ENCODE results near the gene IMPG2. TPM values are rescaled to one million over a fixed set of nuclear protein-coding genes. Genes with fewer than 3 reads are reported as not detected.

Gene IMPG2
- total RNA-seq = under 1 TPM; 0.23 to 0.28 TPM

- DNase-seq (ENCODE audit: low spot score) = no peak
- 100% methylated on average over 2 of the region's 2 CpGs for WGBS
- Histone ChIP-seq H3K4me3 (no peak within 1 kb of the TSS), H3K27ac (no peak within 1 kb of the TSS), H3K36me3 (no peaks in the 10 kb centered on the region), H3K27me3 (replicated peaks; ENCODE audit: insufficient read depth) (no peaks in the 10 kb centered on the region), H3K9me3 (no peaks in the 10 kb centered on the region), H3K4me1 (replicated peaks) (no peaks in the 10 kb centered on the region)
- intact Hi-C loops (cut with DNase I) = no loop called here
- TF ChIP-seq POLR2A (IDR thresholded peaks at IDR 0.05) (no peak), POLR2AphosphoS5 (IDR thresholded peaks at IDR 0.05) (no peak), CTCF (IDR thresholded peaks at IDR 0.05) (no peak)
Measured at GRCh38 chr3:101320475-101320874, at the start of gene IMPG2. Gene IMPG2, minus strand, starts transcription at chr3:101320575. Its CDS starts 203 bp downstream, at chr3:101320372.

GRCh38 chr3:101362406-101362805, 42.0 kb upstream of the IMPG2 start:
- Histone ChIP-seq H3K36me3 (no peaks in the 10 kb centered on the region), H3K27ac (no peak overlapping the region)

GRCh38 chr3:101351829-101352228, 31.5 kb upstream of the IMPG2 start:
- no peak overlapping the region for H3K27ac ChIP-seq
- no peaks in the 10 kb centered on the region for H3K27me3 ChIP-seq (replicated peaks; ENCODE audit: insufficient read depth)
- no peaks in the 10 kb centered on the region for H3K9me3 ChIP-seq
- no peaks in the 10 kb centered on the region for H3K4me1 ChIP-seq (replicated peaks)
- DNase-seq (ENCODE audit: low spot score) = no peak
- no peaks in the 10 kb centered on the region for H3K36me3 ChIP-seq
- intact Hi-C loops (cut with DNase I) = no loop called here
- WGBS = 83% methylated on average over 1 of the region's 1 CpG
- TF ChIP-seq CTCF (IDR thresholded peaks at IDR 0.05) = no peak
- TF ChIP-seq POLR2AphosphoS5 (IDR thresholded peaks at IDR 0.05) = no peak
- TF ChIP-seq POLR2A (IDR thresholded peaks at IDR 0.05) = no peak
- no peak overlapping the region for H3K4me3 ChIP-seq

More at GRCh38 chr3:101362406-101362805, 42.0 kb upstream of the IMPG2 start:
- no peaks in the 10 kb centered on the region for H3K9me3 ChIP-seq
- H3K27me3 ChIP-seq (replicated peaks; ENCODE audit: insufficient read depth) = no peaks in the 10 kb centered on the region
- H3K4me1 ChIP-seq (replicated peaks) = no peaks in the 10 kb centered on the region
- intact Hi-C loops (cut with DNase I) = no loop called here
- H3K4me3 ChIP-seq = no peak overlapping the region
- 60% methylated on average over 2 of the region's 2 CpGs for WGBS
- TF ChIP-seq POLR2AphosphoS5 (IDR thresholded peaks at IDR 0.05) (no peak), POLR2A (IDR thresholded peaks at IDR 0.05) (no peak), CTCF (IDR thresholded peaks at IDR 0.05) (no peak)
- no peak for DNase-seq (ENCODE audit: low spot score)

- no peak for DNase-seq (ENCODE audit: low spot score)
- 69% methylated on average over 2 of the region's 2 CpGs for WGBS
- Histone ChIP-seq H3K36me3 (no peaks in the 10 kb centered on the region), H3K27ac (no peak overlapping the region), H3K4me1 (replicated peaks) (no peaks in the 10 kb centered on the region), H3K4me3 (no peak overlapping the region), H3K27me3 (replicated peaks; ENCODE audit: insufficient read depth) (no peaks in the 10 kb centered on the region), H3K9me3 (no peaks in the 10 kb centered on the region)
- TF ChIP-seq POLR2AphosphoS5 (IDR thresholded peaks at IDR 0.05) = no peak
- no peak for TF ChIP-seq POLR2A (IDR thresholded peaks at IDR 0.05)
- TF ChIP-seq CTCF (IDR thresholded peaks at IDR 0.05) = no peak
- intact Hi-C loops (cut with DNase I) = no loop called here
Measured at GRCh38 chr3:101340591-101340990, 20.2 kb upstream of the IMPG2 start.

- intact Hi-C loops (cut with DNase I) = no loop called here
- TF ChIP-seq POLR2AphosphoS5 (IDR thresholded peaks at IDR 0.05) (no peak), POLR2A (IDR thresholded peaks at IDR 0.05) (no peak), CTCF (IDR thresholded peaks at IDR 0.05) (no peak)
- Histone ChIP-seq H3K27me3 (replicated peaks; ENCODE audit: insufficient read depth) (no peaks in the 10 kb centered on the region), H3K36me3 (no peaks in the 10 kb centered on the region), H3K4me1 (replicated peaks) (no peaks in the 10 kb centered on the region), H3K4me3 (no peak overlapping the region), H3K9me3 (no peaks in the 10 kb centered on the region), H3K27ac (no peak overlapping the region)
- no peak for DNase-seq (ENCODE audit: low spot score)
- 84% methylated on average over 7 of the region's 7 CpGs for WGBS
Measured at GRCh38 chr3:101333883-101334282, 13.5 kb upstream of the IMPG2 start.

All from prostate gland (tissue), 2 donors.